SK-N-SH (cell line): ENCODE measurements around the gene LCP2. TPM values are rescaled to one million over a fixed set of nuclear protein-coding genes. Genes with fewer than 3 reads are reported as not detected.

Source experiments
- CTCF ChIA-PET: fragments of 300-600, 350-600 bp; formaldehyde crosslinking; extraction: SDS; loops from one replicate; lab custom pipeline; 2021; lab: Yijun Ruan, JAX
- POLR2A ChIA-PET: fragments of 350-600 bp; sonication (Branson Sonifier 250); formaldehyde crosslinking; extraction: SDS; loops from one replicate; lab custom pipeline; 2020; ENCODE audit warnings: antibody characterized with exemption, inconsistent platforms; lab: Yijun Ruan, JAX
- DNase-seq: peaks from one replicate; pipeline ENCODE4 v3.0.0; 2012
- H2AFZ ChIP-seq: fragments of 200-600 bp; sonication (generic); 2 replicates; pipeline ENCODE4 v1.8.1; 2016; ENCODE audit warnings: antibody characterized with exemption, mild to moderate bottlenecking, low read depth
- H3F3A ChIP-seq: fragments of 200-600 bp; sonication (generic); replicated peaks from 2 replicates; pipeline ENCODE3; 2016; ENCODE audit warnings: antibody characterized with exemption, mild to moderate bottlenecking; ENCODE audit not compliant: insufficient read depth
- H3K27ac ChIP-seq, 2 experiments: fragments of 200-500 bp in 1 of 2; fragments of 200-600 bp in 1 of 2; sonication (Bioruptor generic) in 1 of 2; sonication (generic), shearing (Covaris generic) in 1 of 2; 2 replicates each; pipeline versions ENCODE4 v1.5.1 to v1.6.1; 2014 to 2016; ENCODE audit warnings: low read depth in 2 of 2, inconsistent platforms in 1 of 2, low read length in 1 of 2, mild to moderate bottlenecking in 1 of 2, mixed read lengths in 1 of 2
- H3K27me3 ChIP-seq: fragments of 200-600 bp; sonication (generic), shearing (Covaris generic); 2 replicates; pipeline ENCODE4 v1.6.1; 2016; ENCODE audit warnings: mixed run types; ENCODE audit not compliant: insufficient read depth
- H3K36me3 ChIP-seq, 2 experiments: fragments of 200-500 bp in 1 of 2; fragments of 200-600 bp in 1 of 2; sonication (Bioruptor generic) in 1 of 2; sonication (generic) in 1 of 2; replicated peaks in 1 of 2; 2 replicates each; pipeline versions ENCODE3 to v1.5.1; 2014 to 2016; ENCODE audit warnings: low read length in 1 of 2, mild to moderate bottlenecking in 1 of 2; ENCODE audit not compliant: insufficient read depth in 2 of 2, control insufficient read depth in 1 of 2
- H3K4me1 ChIP-seq, 2 experiments: fragments of 200-500 bp in 1 of 2; fragments of 200-600 bp in 1 of 2; sonication (Bioruptor generic) in 1 of 2; sonication (generic), shearing (Covaris generic) in 1 of 2; 2 replicates each; pipeline versions ENCODE4 v1.5.1 to v1.6.1; 2014 to 2016; ENCODE audit warnings: low read depth in 1 of 2, low read length in 1 of 2, mixed run types in 1 of 2; ENCODE audit not compliant: insufficient read depth in 2 of 2, control insufficient read depth in 1 of 2
- H3K4me2 ChIP-seq: fragments of 200-600 bp; sonication (generic), shearing (Covaris generic); 2 replicates; pipeline ENCODE4 v1.6.1; 2017; ENCODE audit warnings: mixed run types
- H3K4me3 ChIP-seq, 2 experiments: fragments of 200-500 bp in 1 of 2; fragments of 200-600 bp in 1 of 2; sonication (Bioruptor generic) in 1 of 2; sonication (generic), shearing (Covaris generic) in 1 of 2; 2 replicates each; pipeline versions ENCODE4 v1.5.1 to v1.8.1; 2014 to 2016; ENCODE audit warnings: low read depth in 2 of 2, inconsistent platforms in 1 of 2, low read length in 1 of 2, mild to moderate bottlenecking in 1 of 2, mixed read lengths in 1 of 2, moderate library complexity in 1 of 2
- H3K79me2 ChIP-seq: fragments of 200-600 bp; sonication (generic); 2 replicates; pipeline ENCODE4 v1.8.1; 2017; ENCODE audit warnings: mild to moderate bottlenecking; ENCODE audit not compliant: insufficient read depth
- H3K9ac ChIP-seq: fragments of 200-600 bp; sonication (generic); 2 replicates; pipeline ENCODE4 v1.6.1; 2017; ENCODE audit warnings: mixed run types
- H3K9me2 ChIP-seq: fragments of 200-600 bp; sonication (generic); 2 replicates; pipeline ENCODE4 v1.6.1; 2017; ENCODE audit warnings: mixed run types
- H3K9me3 ChIP-seq: fragments of 200-600 bp; sonication (generic); 2 replicates; pipeline ENCODE4 v1.6.1; 2017; ENCODE audit warnings: mixed run types, mild to moderate bottlenecking, moderate library complexity
- H4K20me1 ChIP-seq: fragments of 200-600 bp; sonication (generic); 2 replicates; pipeline ENCODE4 v1.6.1; 2017; ENCODE audit warnings: mild to moderate bottlenecking, mixed run types; ENCODE audit not compliant: insufficient read depth
- GABPA ChIP-seq: IDR thresholded peaks from 2 replicates; pipeline ENCODE4 v1.4.0; 2012; ENCODE audit warnings: low read depth, mild to moderate bottlenecking
- IRF3 ChIP-seq: fragments of 150-350 bp; IDR thresholded peaks from 2 replicates; pipeline ENCODE4 v1.6.1; 2016; ENCODE audit warnings: mild to moderate bottlenecking, low read depth, low read length
- JUND ChIP-seq: IDR thresholded peaks from 2 replicates; pipeline ENCODE4 v1.4.0; 2012
- NRF1 ChIP-seq: IDR thresholded peaks from 2 replicates; pipeline ENCODE4 v1.6.1; 2012; ENCODE audit warnings: low read depth, mild to moderate bottlenecking, low read length
- PBX3 ChIP-seq: IDR thresholded peaks from 2 replicates; pipeline ENCODE4; 2012
- POLR2AphosphoS5 ChIP-seq: IDR thresholded peaks from 2 replicates; pipeline ENCODE4 v1.6.1; 2012; ENCODE audit warnings: low read depth, low read length
- RXRA ChIP-seq: IDR thresholded peaks from 2 replicates; pipeline ENCODE4 v1.4.0; 2012; ENCODE audit warnings: low read depth, mild to moderate bottlenecking, borderline replicate concordance
- SIN3A ChIP-seq: IDR thresholded peaks from 2 replicates; pipeline ENCODE4 v1.6.1; 2012; ENCODE audit warnings: low read depth, mild to moderate bottlenecking, low read length, moderate library complexity, borderline replicate concordance
- SMC3 ChIP-seq: IDR thresholded peaks from 2 replicates; pipeline ENCODE4 v1.6.1; 2012; ENCODE audit warnings: low read depth, low read length, improper control_type of control experiment
- TAF1 ChIP-seq: IDR thresholded peaks from 2 replicates; pipeline ENCODE4 v1.6.1; 2012; ENCODE audit warnings: low read depth, mild to moderate bottlenecking, low read length, moderate library complexity, borderline replicate concordance
- USF1 ChIP-seq: IDR thresholded peaks from 2 replicates; pipeline ENCODE4 v1.4.0; 2012; ENCODE audit warnings: low read depth, borderline replicate concordance
- USF2 ChIP-seq: fragments of 150-350 bp; IDR thresholded peaks from 2 replicates; pipeline ENCODE4 v1.6.1; 2017; ENCODE audit warnings: antibody characterized with exemption, low read length, low read depth, borderline replicate concordance
- YY1 ChIP-seq: IDR thresholded peaks from 2 replicates; pipeline ENCODE4 v1.4.0; 2012; ENCODE audit warnings: low read depth, mild to moderate bottlenecking
- ZBTB33 ChIP-seq: IDR thresholded peaks from 2 replicates; pipeline ENCODE4 v1.4.0; 2012; ENCODE audit warnings: low read depth, borderline replicate concordance
- WGBS: methylation state at CpG from one replicate; pipeline ENCODE4 v1.1.6; 2017; ENCODE audit warnings: low lambda C conversion rate; 5-methylcytosine and 5-hydroxymethylcytosine counted together
- polyA plus RNA-seq, 3 experiments: library from polyadenylated mRNA; depleted of rRNA; stranded (reverse); fragments of >200 nt; gene quantifications; 2 replicates each; pipeline ENCODE4 v1.2.3, GENCODE V29; 2012

The LCP2 gene
- polyA plus RNA-seq, 1 of the 3 experiments (the other 2 are of a cell fraction), result not detected

GRCh38 chr5:170286386-170286925, 11.1 kb downstream of the LCP2 start:
- H3K36me3 ChIP-seq, result no peaks in the 10 kb centered on the region
- no peak overlapping the region for H3K27ac ChIP-seq
- no peak overlapping the region for H2AFZ ChIP-seq
- H3K79me2 ChIP-seq, result no peaks in the 10 kb centered on the region
- no peak overlapping the region for H3K9ac ChIP-seq
- 0 out of 2 replicates have a peak, but pooled peaks cover 4% of the 10 kb centered on the region for H3K9me3 ChIP-seq
- WGBS, result 36% methylated on average over 3 of the region's 3 CpGs
- DNase-seq, result no peak
- H3K27me3 ChIP-seq, result no peaks in the 10 kb centered on the region
- POLR2A ChIA-PET, result no interaction called here
- TF ChIP-seq GABPA (no peak), IRF3 (no peak), ZBTB33 (no peak), TAF1 (no peak)
- TF ChIP-seq, all 33 proteins: peak for 0
- Histone ChIP-seq H3K4me1 (no peaks in the 10 kb centered on the region), H3K9me2 (no peaks in the 10 kb centered on the region), H4K20me1 (no peaks in the 10 kb centered on the region), H3K4me3 (no peak overlapping the region), H3K4me2 (no peak overlapping the region), H3F3A (no peaks in the 10 kb centered on the region)
- CTCF ChIA-PET, result no interaction called here

GRCh38 chr5:170285181-170285580, 12.4 kb downstream of the LCP2 start:
- H3K4me2 ChIP-seq, result no peak overlapping the region
- ChIA-PET CTCF (no interaction called here), POLR2A (no interaction called here)
- no peak for TF ChIP-seq JUND
- TF ChIP-seq USF1, result no peak
- no peak for TF ChIP-seq POLR2AphosphoS5
- TF ChIP-seq SMC3, result no peak
- no peak for TF ChIP-seq USF2
- TF ChIP-seq ZBTB33, result no peak
- no peak for TF ChIP-seq NRF1
- TF ChIP-seq IRF3, result no peak
- no peak for TF ChIP-seq PBX3
- no peak for TF ChIP-seq SIN3A
- no peak for TF ChIP-seq RXRA
- no peak for TF ChIP-seq YY1
- TF ChIP-seq TAF1, result no peak

More at GRCh38 chr5:170285181-170285580, 12.4 kb downstream of the LCP2 start:
- Histone ChIP-seq H3K27me3 (no peaks in the 10 kb centered on the region), H3K79me2 (no peaks in the 10 kb centered on the region), H3K9me2 (no peaks in the 10 kb centered on the region), H3K9me3 (0 out of 2 replicates have a peak, but pooled peaks cover 4% of the 10 kb centered on the region), H4K20me1 (no peaks in the 10 kb centered on the region), H3K36me3 (no peaks in the 10 kb centered on the region), H2AFZ (no peak overlapping the region), H3K9ac (no peak overlapping the region), H3K4me3 (no peak overlapping the region), H3K27ac (no peak overlapping the region), H3F3A (no peaks in the 10 kb centered on the region), H3K4me1 (no peaks in the 10 kb centered on the region)
- no peak for DNase-seq
